Loucy (cell line): ENCODE measurements around the gene ZNF639.

Experiments used
- H2AFZ ChIP-seq: fragments of 200-600 bp; sonication (generic); 2 replicates; pipeline ENCODE4 v1.6.0; 2016; ENCODE audit warnings: antibody characterized with exemption, mild to moderate bottlenecking, low read length, moderate library complexity
- H3F3A ChIP-seq: fragments of 200-600 bp; 2 replicates; pipeline ENCODE4 v1.6.0; 2016; ENCODE audit warnings: antibody characterized with exemption, low read depth, mild to moderate bottlenecking
- H3K27me3 ChIP-seq: fragments of 200-600 bp; sonication (generic); 2 replicates; pipeline ENCODE4 v1.6.1; 2014; ENCODE audit warnings: low read length, mild to moderate bottlenecking; ENCODE audit not compliant: insufficient read depth, poor library complexity, severe bottlenecking
- H3K36me3 ChIP-seq: fragments of 200-600 bp; sonication (generic); 2 replicates; pipeline ENCODE4 v1.6.1; 2016; ENCODE audit warnings: low read length; ENCODE audit not compliant: insufficient read depth
- H3K4me1 ChIP-seq: fragments of 200-600 bp; sonication (generic); 2 replicates; pipeline ENCODE4 v1.5.1; 2014; ENCODE audit warnings: low read length, mild to moderate bottlenecking; ENCODE audit not compliant: insufficient read depth, poor library complexity, severe bottlenecking
- H3K4me2 ChIP-seq: fragments of 200-600 bp; sonication (generic); 2 replicates; pipeline ENCODE4 v1.6.0; 2014; ENCODE audit warnings: antibody characterized with exemption, low read length, low read depth, mild to moderate bottlenecking; ENCODE audit not compliant: poor library complexity, severe bottlenecking
- H3K4me3 ChIP-seq: fragments of 200-600 bp; sonication (generic); 2 replicates; pipeline ENCODE4 v1.5.1; 2014; ENCODE audit warnings: low read length, mild to moderate bottlenecking, mixed read lengths; ENCODE audit not compliant: poor library complexity, severe bottlenecking
- H3K79me2 ChIP-seq: fragments of 200-600 bp; sonication (generic); 2 replicates; pipeline ENCODE4 v1.6.1; 2014; ENCODE audit warnings: low read length; ENCODE audit not compliant: insufficient read depth
- H3K9ac ChIP-seq: fragments of 200-600 bp; sonication (generic); 2 replicates; pipeline ENCODE4 v1.6.0; 2014; ENCODE audit warnings: mild to moderate bottlenecking, low read depth, low read length, moderate library complexity; ENCODE audit not compliant: poor library complexity, severe bottlenecking
- H3K9me2 ChIP-seq: fragments of 200-600 bp; sonication (generic); replicated peaks from 2 replicates; pipeline ENCODE4 v1.6.1; 2016; ENCODE audit warnings: low read depth, low read length, mixed read lengths
- H3K9me3 ChIP-seq: fragments of 200-600 bp; sonication (generic); 2 replicates; pipeline ENCODE4 v1.6.1; 2014; ENCODE audit warnings: mild to moderate bottlenecking, antibody characterized with exemption, low read length, low read depth; ENCODE audit not compliant: insufficient read depth
- H4K20me1 ChIP-seq: fragments of 200-600 bp; sonication (generic); 2 replicates; pipeline ENCODE4 v1.6.0; 2014; ENCODE audit warnings: antibody characterized with exemption, low read length, mild to moderate bottlenecking; ENCODE audit not compliant: insufficient read depth, poor library complexity, severe bottlenecking
- EZH2phosphoT487 ChIP-seq: fragments of 200-600 bp; IDR thresholded peaks from 2 replicates; pipeline ENCODE4 v1.6.1; 2018; ENCODE audit warnings: antibody characterized with exemption, mild to moderate bottlenecking, moderate library complexity, borderline replicate concordance
- TF ChIP-seq, protein P1 (sequence below): fragments of 200-600 bp; sonication (generic); conservative IDR thresholded peaks from 2 replicates; pipeline ENCODE4 v1.5.1; 2014; ENCODE audit warnings: mild to moderate bottlenecking, antibody characterized with exemption, low read length

The ZNF639 gene

DNA sequence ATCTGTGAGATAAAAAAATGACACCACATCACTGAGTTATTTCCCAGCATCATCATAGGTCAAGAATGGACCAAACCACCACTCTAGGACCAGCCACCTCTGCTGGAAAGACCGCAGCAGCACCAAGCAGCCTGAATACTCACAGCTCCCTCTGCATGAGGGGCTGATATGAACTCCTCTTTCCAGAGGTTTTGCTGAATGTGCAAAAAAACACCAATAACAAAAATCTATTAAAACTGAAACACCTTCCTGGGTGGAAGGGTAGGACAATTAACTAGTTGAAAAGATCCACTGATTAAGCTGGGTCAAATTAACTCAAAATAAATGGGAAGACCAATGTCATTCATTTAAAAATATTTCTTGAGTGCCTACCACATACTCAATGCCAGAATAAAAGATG is 43.0 kb upstream of the ZNF639 start:
- Histone ChIP-seq H3K9me2 (no peaks in the 10 kb centered on the region), H3K79me2 (no peaks in the 10 kb centered on the region), H3K27me3 (no peaks in the 10 kb centered on the region), H2AFZ (no peak overlapping the region), H3K4me1 (no peaks in the 10 kb centered on the region), H3F3A (no peaks in the 10 kb centered on the region), H3K4me2 (no peak overlapping the region), H3K9me3 (no peaks in the 10 kb centered on the region), H4K20me1 (no peaks in the 10 kb centered on the region), H3K9ac (no peak overlapping the region), H3K4me3 (no peak overlapping the region), H3K36me3 (no peaks in the 10 kb centered on the region)
- TF ChIP-seq EZH2phosphoT487 = no peak
- TF ChIP-seq, protein P1, sequence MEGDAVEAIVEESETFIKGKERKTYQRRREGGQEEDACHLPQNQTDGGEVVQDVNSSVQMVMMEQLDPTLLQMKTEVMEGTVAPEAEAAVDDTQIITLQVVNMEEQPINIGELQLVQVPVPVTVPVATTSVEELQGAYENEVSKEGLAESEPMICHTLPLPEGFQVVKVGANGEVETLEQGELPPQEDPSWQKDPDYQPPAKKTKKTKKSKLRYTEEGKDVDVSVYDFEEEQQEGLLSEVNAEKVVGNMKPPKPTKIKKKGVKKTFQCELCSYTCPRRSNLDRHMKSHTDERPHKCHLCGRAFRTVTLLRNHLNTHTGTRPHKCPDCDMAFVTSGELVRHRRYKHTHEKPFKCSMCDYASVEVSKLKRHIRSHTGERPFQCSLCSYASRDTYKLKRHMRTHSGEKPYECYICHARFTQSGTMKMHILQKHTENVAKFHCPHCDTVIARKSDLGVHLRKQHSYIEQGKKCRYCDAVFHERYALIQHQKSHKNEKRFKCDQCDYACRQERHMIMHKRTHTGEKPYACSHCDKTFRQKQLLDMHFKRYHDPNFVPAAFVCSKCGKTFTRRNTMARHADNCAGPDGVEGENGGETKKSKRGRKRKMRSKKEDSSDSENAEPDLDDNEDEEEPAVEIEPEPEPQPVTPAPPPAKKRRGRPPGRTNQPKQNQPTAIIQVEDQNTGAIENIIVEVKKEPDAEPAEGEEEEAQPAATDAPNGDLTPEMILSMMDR = no peak

GRCh38 chr3:179281825-179282224 is 41.0 kb upstream of the ZNF639 start:
- H3K27me3 ChIP-seq = no peaks in the 10 kb centered on the region
- H3K36me3 ChIP-seq = no peaks in the 10 kb centered on the region
- no peaks in the 10 kb centered on the region for H3K79me2 ChIP-seq
- H3F3A ChIP-seq = no peaks in the 10 kb centered on the region
- H3K9me3 ChIP-seq = no peaks in the 10 kb centered on the region
- H3K4me3 ChIP-seq = no peak overlapping the region
- H3K9me2 ChIP-seq = no peaks in the 10 kb centered on the region
- H2AFZ ChIP-seq = no peak overlapping the region
- H4K20me1 ChIP-seq = no peaks in the 10 kb centered on the region
- TF ChIP-seq EZH2phosphoT487 = no peak
- TF ChIP-seq, protein P1 = no peak
- H3K4me2 ChIP-seq = no peak overlapping the region
- H3K9ac ChIP-seq = no peak overlapping the region
- no peaks in the 10 kb centered on the region for H3K4me1 ChIP-seq

- no peaks in the 10 kb centered on the region for H3K36me3 ChIP-seq
- H4K20me1 ChIP-seq = no peaks in the 10 kb centered on the region
- H3K9ac ChIP-seq = no peak overlapping the region
- H3K4me2 ChIP-seq = no peak overlapping the region
- no peaks in the 10 kb centered on the region for H3F3A ChIP-seq
- no peaks in the 10 kb centered on the region for H3K27me3 ChIP-seq
- H3K79me2 ChIP-seq = no peaks in the 10 kb centered on the region
- H2AFZ ChIP-seq = no peak overlapping the region
- H3K4me3 ChIP-seq = no peak overlapping the region
- no peaks in the 10 kb centered on the region for H3K4me1 ChIP-seq
- no peak for TF ChIP-seq EZH2phosphoT487
- TF ChIP-seq, protein P1 = no peak
- no peaks in the 10 kb centered on the region for H3K9me2 ChIP-seq
- H3K9me3 ChIP-seq = no peaks in the 10 kb centered on the region
These were observed 36.5 kb upstream of the ZNF639 start for GRCh38 chr3:179286331-179286730.
